ENCODE data around the gene MATN3.

DNA sequence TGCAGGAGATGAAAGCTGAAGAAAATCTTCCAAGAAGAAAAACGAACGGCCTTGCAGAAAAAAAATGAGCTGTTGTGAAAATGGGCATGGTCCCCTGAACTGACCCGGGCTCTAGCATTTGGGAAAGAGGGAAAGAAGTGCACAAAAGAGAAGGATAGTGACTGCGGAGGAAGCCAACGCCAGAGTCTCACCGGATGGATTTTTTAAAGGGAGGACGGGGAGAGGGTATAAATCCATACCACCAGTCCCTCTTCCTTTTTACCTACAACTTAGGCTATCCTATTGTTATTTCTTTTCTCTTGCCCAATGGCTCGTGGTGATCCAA lies 23.2 kb downstream of the MATN3 start:
- TF ChIP-seq, protein P1, sequence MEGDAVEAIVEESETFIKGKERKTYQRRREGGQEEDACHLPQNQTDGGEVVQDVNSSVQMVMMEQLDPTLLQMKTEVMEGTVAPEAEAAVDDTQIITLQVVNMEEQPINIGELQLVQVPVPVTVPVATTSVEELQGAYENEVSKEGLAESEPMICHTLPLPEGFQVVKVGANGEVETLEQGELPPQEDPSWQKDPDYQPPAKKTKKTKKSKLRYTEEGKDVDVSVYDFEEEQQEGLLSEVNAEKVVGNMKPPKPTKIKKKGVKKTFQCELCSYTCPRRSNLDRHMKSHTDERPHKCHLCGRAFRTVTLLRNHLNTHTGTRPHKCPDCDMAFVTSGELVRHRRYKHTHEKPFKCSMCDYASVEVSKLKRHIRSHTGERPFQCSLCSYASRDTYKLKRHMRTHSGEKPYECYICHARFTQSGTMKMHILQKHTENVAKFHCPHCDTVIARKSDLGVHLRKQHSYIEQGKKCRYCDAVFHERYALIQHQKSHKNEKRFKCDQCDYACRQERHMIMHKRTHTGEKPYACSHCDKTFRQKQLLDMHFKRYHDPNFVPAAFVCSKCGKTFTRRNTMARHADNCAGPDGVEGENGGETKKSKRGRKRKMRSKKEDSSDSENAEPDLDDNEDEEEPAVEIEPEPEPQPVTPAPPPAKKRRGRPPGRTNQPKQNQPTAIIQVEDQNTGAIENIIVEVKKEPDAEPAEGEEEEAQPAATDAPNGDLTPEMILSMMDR (IDR thresholded peaks at IDR 0.05): no peak
- TF ChIP-seq POLR2A (IDR thresholded peaks at IDR 0.05): no peak

Data from testis (tissue), 2 donors.